Stomach (tissue), 4 donors: ENCODE measurements around the gene SMAD3.

Source experiments
- CTCF ChIP-seq, 7 experiments: fragments of 450-650 bp in 4 of 7; fragments of 200-600 bp in 3 of 7; sonication (generic) in 3 of 7; IDR thresholded peaks; one replicate each; pipeline ENCODE4 v1.5.1; 2016 to 2019; ENCODE audit warnings: antibody characterized with exemption in 7 of 7, control low read depth in 2 of 7, mild to moderate bottlenecking in 1 of 7
- EP300 ChIP-seq: sonication (generic); formaldehyde crosslinking; IDR thresholded peaks from one replicate; pipeline ENCODE4 v1.6.1; 2017; ENCODE audit warnings: antibody characterized with exemption
- POLR2A ChIP-seq, 4 donors: fragments of 450-650 bp; IDR thresholded peaks; one replicate each; pipeline ENCODE4 v1.6.1; 2016; ENCODE audit warnings: antibody characterized with exemption in 4 of 4, control low read depth in 2 of 4, mild to moderate bottlenecking in 1 of 4, moderate library complexity in 1 of 4

GRCh38 chr15:67193223-67193990, 128.0 kb downstream of the SMAD3 start:
- TF ChIP-seq CTCF (IDR thresholded peaks at IDR 0.05) (no peak), POLR2A (IDR thresholded peaks at IDR 0.05) (no peak), EP300 (no peak)
